ENCODE measurements around the gene TMPRSS9. TPM values are rescaled to one million over a fixed set of nuclear protein-coding genes. Genes with fewer than 3 reads are reported as not detected.
A peak's percentile ranks its signal among the peaks of the same experiment; 100 is the strongest.

The TMPRSS9 gene
- total and polyA plus RNA-seq, 2 of the 13 experiments (the other 11 are each of a cell fraction or from before 2014, with no cell fraction given), result 2.5 to 5.2 TPM

GRCh38 chr19:2330632-2331284 is 29.3 kb upstream of the TMPRSS9 start (continued):
- TF ChIP-seq, protein P1, sequence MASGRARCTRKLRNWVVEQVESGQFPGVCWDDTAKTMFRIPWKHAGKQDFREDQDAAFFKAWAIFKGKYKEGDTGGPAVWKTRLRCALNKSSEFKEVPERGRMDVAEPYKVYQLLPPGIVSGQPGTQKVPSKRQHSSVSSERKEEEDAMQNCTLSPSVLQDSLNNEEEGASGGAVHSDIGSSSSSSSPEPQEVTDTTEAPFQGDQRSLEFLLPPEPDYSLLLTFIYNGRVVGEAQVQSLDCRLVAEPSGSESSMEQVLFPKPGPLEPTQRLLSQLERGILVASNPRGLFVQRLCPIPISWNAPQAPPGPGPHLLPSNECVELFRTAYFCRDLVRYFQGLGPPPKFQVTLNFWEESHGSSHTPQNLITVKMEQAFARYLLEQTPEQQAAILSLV (CRISPR knock-in tag; IDR thresholded peaks at IDR 0.05; ENCODE audit: borderline replicate concordance), result no peak
- TF ChIP-seq TBX2 (CRISPR knock-in tag; IDR thresholded peaks at IDR 0.05; ENCODE audit: borderline replicate concordance) (peak; percentile 73), RBM39 (IDR thresholded peaks at IDR 0.05; ENCODE audit: low read depth, low read length, poor library complexity, severe bottlenecking) (no peak), ZNF142 (CRISPR knock-in tag; IDR thresholded peaks at IDR 0.05) (no peak), ZSCAN21 (CRISPR knock-in tag; IDR thresholded peaks at IDR 0.05; ENCODE audit: borderline replicate concordance) (peak; percentile 64; the same call in 1 of the 2 replicates), FOXA3 (CRISPR knock-in tag; IDR thresholded peaks at IDR 0.05) (peak; percentile 37), HNF4G (IDR thresholded peaks at IDR 0.05; ENCODE audit: borderline replicate concordance, low read depth, low read length) (peak; percentile 82), HNF4G (CRISPR knock-in tag; IDR thresholded peaks at IDR 0.05; ENCODE audit: borderline replicate concordance, low read depth) (peak; percentile 76; the same call in 1 of the 2 replicates), ZBTB10 (CRISPR knock-in tag; IDR thresholded peaks at IDR 0.05; ENCODE audit: borderline replicate concordance) (peak; percentile 81; the same call in 1 of the 2 replicates), AGO1 (IDR thresholded peaks at IDR 0.05; ENCODE audit: low read depth, low read length, poor library complexity, severe bottlenecking) (peak; percentile 22), KAT8 (CRISPR knock-in tag; IDR thresholded peaks at IDR 0.05) (peak; percentile 42; the same call in 1 of the 2 replicates), ATF7 (IDR thresholded peaks at IDR 0.05) (no peak), ATF7 (CRISPR knock-in tag; IDR thresholded peaks at IDR 0.05) (no peak), TGIF2 (CRISPR knock-in tag; IDR thresholded peaks at IDR 0.05) (peak; percentile 51; the same call in 1 of the 2 replicates), REPIN1 (CRISPR knock-in tag; IDR thresholded peaks at IDR 0.05; ENCODE audit: borderline replicate concordance, low read depth) (peak; percentile 59), ZFX (CRISPR knock-in tag; IDR thresholded peaks at IDR 0.05; ENCODE audit: low read depth) (peak; percentile 52; the same call in 1 of the 2 replicates)
- TF ChIP-seq, protein P2, sequence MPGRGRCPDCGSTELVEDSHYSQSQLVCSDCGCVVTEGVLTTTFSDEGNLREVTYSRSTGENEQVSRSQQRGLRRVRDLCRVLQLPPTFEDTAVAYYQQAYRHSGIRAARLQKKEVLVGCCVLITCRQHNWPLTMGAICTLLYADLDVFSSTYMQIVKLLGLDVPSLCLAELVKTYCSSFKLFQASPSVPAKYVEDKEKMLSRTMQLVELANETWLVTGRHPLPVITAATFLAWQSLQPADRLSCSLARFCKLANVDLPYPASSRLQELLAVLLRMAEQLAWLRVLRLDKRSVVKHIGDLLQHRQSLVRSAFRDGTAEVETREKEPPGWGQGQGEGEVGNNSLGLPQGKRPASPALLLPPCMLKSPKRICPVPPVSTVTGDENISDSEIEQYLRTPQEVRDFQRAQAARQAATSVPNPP (CRISPR knock-in tag; IDR thresholded peaks at IDR 0.05), result 0 out of 2 replicates have a peak, but pooled peaks have one; percentile 45
